GM12891 (cell line): ENCODE measurements around the gene FAM228A.

ENCODE experiments used
- POLR2A ChIP-seq: IDR thresholded peaks from 2 replicates; pipeline ENCODE4 v1.6.1; 2011; ENCODE audit warnings: low read depth, low read length, control low read depth
- POLR2AphosphoS5 ChIP-seq: IDR thresholded peaks from 2 replicates; pipeline ENCODE4 v1.6.1; 2011; ENCODE audit warnings: low read depth, low read length, control low read depth
- TAF1 ChIP-seq: IDR thresholded peaks from 2 replicates; pipeline ENCODE4 v1.6.1; 2011; ENCODE audit warnings: low read depth, low read length, control low read depth

- TF ChIP-seq TAF1 (no peak), POLR2AphosphoS5 (no peak), POLR2A (no peak)
Measured at GRCh38 chr2:24200799-24201198, 25.9 kb downstream of the FAM228A start.
